HepG2 (cell line): ENCODE data around the gene PDIA4. TPM values are rescaled to one million over a fixed set of nuclear protein-coding genes. Genes with fewer than 3 reads are reported as not detected.
A peak's percentile ranks its signal among the peaks of the same experiment; 100 is the strongest.

Source experiments
- ELF1 ChIP-seq: sonication (generic); formaldehyde crosslinking; IDR thresholded peaks from 2 replicates; pipeline ENCODE4 v1.4.0; 2020; ENCODE audit warnings: missing genetic modification reagents
- EZH2 ChIP-seq: conservative IDR thresholded peaks from 2 replicates; pipeline ENCODE4 v1.6.1; 2012; ENCODE audit warnings: mild to moderate bottlenecking, low read depth, low read length, moderate library complexity
- HMGA1 ChIP-seq: sonication (generic); formaldehyde crosslinking; conservative IDR thresholded peaks from 2 replicates; pipeline ENCODE4 v1.4.0; 2020; ENCODE audit warnings: missing genetic modification reagents
- KDM5A ChIP-seq: fragments of 200-600 bp; sonication (generic); IDR thresholded peaks from 2 replicates; pipeline ENCODE4 v1.7.0; 2018; ENCODE audit warnings: antibody characterized with exemption, mild to moderate bottlenecking, low read length, borderline replicate concordance
- MXD4 ChIP-seq: IDR thresholded peaks from 2 replicates; pipeline ENCODE4 v1.6.1; 2016; ENCODE audit warnings: mild to moderate bottlenecking, missing biosample characterization, missing genetic modification reagents
- MYPOP ChIP-seq: sonication (generic); formaldehyde crosslinking; IDR thresholded peaks from 2 replicates; pipeline ENCODE4 v1.8.1; 2023; ENCODE audit warnings: mild to moderate bottlenecking, moderate library complexity, missing genetic modification reagents
- SAP130 ChIP-seq: IDR thresholded peaks from 2 replicates; pipeline ENCODE4 v1.6.1; 2016; ENCODE audit warnings: low read depth
- SNAPC2 ChIP-seq: sonication (generic); formaldehyde crosslinking; IDR thresholded peaks from 2 replicates; pipeline ENCODE4 v1.8.1; 2022; ENCODE audit warnings: mild to moderate bottlenecking, missing genetic modification reagents
- SRY ChIP-seq: sonication (generic); formaldehyde crosslinking; IDR thresholded peaks from 2 replicates; pipeline ENCODE4 v1.8.0; 2022; ENCODE audit warnings: mild to moderate bottlenecking, missing genetic modification reagents
- TEAD3 ChIP-seq: optimal IDR thresholded peaks from 2 replicates; pipeline ENCODE3; 2016; ENCODE audit warnings: borderline replicate concordance
- THAP9 ChIP-seq: sonication (generic); formaldehyde crosslinking; IDR thresholded peaks from 2 replicates; pipeline ENCODE4; 2020; ENCODE audit warnings: missing genetic modification reagents, mild to moderate bottlenecking, borderline replicate concordance
- ZBTB43 ChIP-seq: sonication (generic); formaldehyde crosslinking; conservative IDR thresholded peaks from 2 replicates; pipeline ENCODE4 v1.4.0; 2020; ENCODE audit warnings: missing genetic modification reagents
- ZFX ChIP-seq: sonication (generic); formaldehyde crosslinking; IDR thresholded peaks from 2 replicates; pipeline ENCODE4 v1.4.0; 2020; ENCODE audit warnings: mild to moderate bottlenecking, low read depth, missing genetic modification reagents, moderate library complexity
- ZNF274 ChIP-seq: sonication (generic); formaldehyde crosslinking; IDR thresholded peaks from 2 replicates; pipeline ENCODE4 v1.5.1; 2020; ENCODE audit warnings: mild to moderate bottlenecking, missing genetic modification reagents
- ZNF44 ChIP-seq: sonication (generic); formaldehyde crosslinking; IDR thresholded peaks from 2 replicates; pipeline ENCODE4 v1.5.1; 2020; ENCODE audit warnings: mild to moderate bottlenecking, missing genetic modification reagents
- ZNF687 ChIP-seq: sonication (generic); formaldehyde crosslinking; IDR thresholded peaks from 2 replicates; pipeline ENCODE4 v1.5.1; 2020; ENCODE audit warnings: mild to moderate bottlenecking, missing genetic modification reagents, moderate library complexity
- ZNF770 ChIP-seq: sonication (generic); formaldehyde crosslinking; IDR thresholded peaks from 2 replicates; pipeline ENCODE4 v1.5.0; 2020; ENCODE audit warnings: mild to moderate bottlenecking, missing genetic modification reagents
- polyA plus RNA-seq, 8 experiments: library from polyadenylated mRNA; depleted of rRNA in 3 of 8; stranded (reverse) in 7 of 8; unstranded in 1 of 8; fragments of >200 nt; fragmentation: Illumina TruSeq in 4 of 8; extraction: Trizol in 4 of 8; gene quantifications; 2 replicates each; pipeline versions ENCODE4 v1.2.1 to v1.2.3, GENCODE V29; 2011 to 2016; ENCODE audit warnings: low read depth in 4 of 8, missing spikeins in 1 of 8, mixed read lengths in 1 of 8; ENCODE audit not compliant: insufficient read depth in 1 of 8
- total RNA-seq, 5 experiments: library from RNA; depleted of rRNA; stranded (reverse); fragments of >200 nt; fragmentation: Illumina TruSeq; extraction: Trizol; gene quantifications; 2 replicates each; pipeline ENCODE4 v1.2.3, GENCODE V29; 2016; ENCODE audit warnings: low read depth in 1 of 5

The PDIA4 gene
- total and polyA plus RNA-seq, 2 of the 13 experiments (the other 11 are each of a cell fraction or from before 2014, with no cell fraction given), result 278 to 402 TPM

GRCh38 chr7:148963583-148964482, 64.5 kb downstream of the PDIA4 start (continued):
- TF ChIP-seq ZNF770 (CRISPR knock-in tag), result peak; percentile 54
- TF ChIP-seq ZNF44 (CRISPR knock-in tag), result no peak; the same call in 1 of the 2 replicates
- peak; percentile 31; the same call in 1 of the 2 replicates for TF ChIP-seq ZNF274 (CRISPR knock-in tag)
- no peak for TF ChIP-seq ZBTB43 (CRISPR knock-in tag)
- TF ChIP-seq ZFX (CRISPR knock-in tag), result peak; percentile 62
- peak; percentile 47; the same call in 1 of the 2 replicates for TF ChIP-seq SRY (CRISPR knock-in tag)
- no peak for TF ChIP-seq SNAPC2
- TF ChIP-seq THAP9 (CRISPR knock-in tag), result peak; percentile 21; the same call in 1 of the 2 replicates
- TF ChIP-seq TEAD3 (CRISPR knock-in tag), result peak; percentile 9
- TF ChIP-seq KDM5A, result no peak
- TF ChIP-seq SAP130 (CRISPR knock-in tag), result peak; percentile 31
- TF ChIP-seq ZNF687 (CRISPR knock-in tag), result peak; percentile 48
- no peak for TF ChIP-seq MXD4
- peak; percentile 66; the same call in 1 of the 2 replicates for TF ChIP-seq MYPOP (CRISPR knock-in tag)
- TF ChIP-seq EZH2, result no peak
- TF ChIP-seq HMGA1 (CRISPR knock-in tag), result no peak
- 0 out of 2 replicates have a peak, but pooled peaks have one; percentile 29 for TF ChIP-seq ELF1 (CRISPR knock-in tag)
